Liver (tissue), 9 donors: Measurements from ENCODE around the gene TMEM115. TPM values are rescaled to one million over a fixed set of nuclear protein-coding genes. Genes with fewer than 3 reads are reported as not detected.

Experiments
- DNase-seq: peaks from one replicate; pipeline ENCODE4 v3.0.0-alpha.2; 2017; ENCODE audit warnings: low spot score
- H3K27ac ChIP-seq, 2 donors: one replicate each; pipeline ENCODE4 v1.7.0; 2013; ENCODE audit warnings: inconsistent platforms in 2 of 2, low read length in 2 of 2, control low read depth in 1 of 2, low read depth in 1 of 2, mild to moderate bottlenecking in 1 of 2
- H3K27me3 ChIP-seq, 4 donors: one replicate each; pipeline versions ENCODE4 v1.6.1 to v1.7.0; 2013; ENCODE audit warnings: low read length in 3 of 4, inconsistent platforms in 1 of 4, mild to moderate bottlenecking in 1 of 4, moderate library complexity in 1 of 4; ENCODE audit not compliant: control insufficient read depth in 4 of 4, insufficient read depth in 4 of 4
- H3K36me3 ChIP-seq, 4 donors: one replicate each; pipeline versions ENCODE4 v1.6.1 to v1.7.0; 2013; ENCODE audit warnings: low read length in 3 of 4, mild to moderate bottlenecking in 3 of 4, low read depth in 1 of 4, moderate library complexity in 1 of 4; ENCODE audit not compliant: control insufficient read depth in 4 of 4, insufficient read depth in 3 of 4
- H3K4me1 ChIP-seq, 4 donors: one replicate each; pipeline versions ENCODE4 v1.6.1 to v1.7.0; 2013; ENCODE audit warnings: low read length in 3 of 4, mild to moderate bottlenecking in 3 of 4, moderate library complexity in 1 of 4; ENCODE audit not compliant: control insufficient read depth in 4 of 4, insufficient read depth in 4 of 4
- H3K4me3 ChIP-seq, 3 donors: one replicate each; pipeline versions ENCODE4 v1.6.1 to v1.7.0; 2013; ENCODE audit warnings: low read length in 3 of 3, control low read depth in 1 of 3, low read depth in 1 of 3, mild to moderate bottlenecking in 1 of 3
- H3K9ac ChIP-seq, 2 donors: one replicate each; pipeline ENCODE4 v1.7.0; 2013; ENCODE audit warnings: low read length in 2 of 2, mild to moderate bottlenecking in 2 of 2, moderate library complexity in 2 of 2, control low read depth in 1 of 2, low read depth in 1 of 2
- H3K9me3 ChIP-seq, 4 donors: one replicate each; pipeline versions ENCODE4 v1.6.1 to v1.7.0; 2013; ENCODE audit warnings: low read length in 3 of 4; ENCODE audit not compliant: control insufficient read depth in 4 of 4
- ATF3 ChIP-seq: IDR thresholded peaks from 2 replicates; pipeline ENCODE4 v1.6.1; 2016; ENCODE audit warnings: antibody characterized with exemption
- CTCF ChIP-seq: fragments of 150-350 bp; IDR thresholded peaks from 2 replicates; pipeline ENCODE4 v1.5.1; 2017; ENCODE audit warnings: improper control_type of control experiment, low read depth, low read length; ENCODE audit not compliant: missing input control
- EGR1 ChIP-seq, 2 donors: IDR thresholded peaks; 2 replicates each; pipeline ENCODE4 v1.6.1; 2016 to 2018; ENCODE audit warnings: antibody characterized with exemption in 2 of 2, low read depth in 2 of 2
- FOXA1 ChIP-seq: IDR thresholded peaks from 2 replicates; pipeline ENCODE4 v1.6.1; 2016; ENCODE audit warnings: antibody characterized with exemption
- FOXA2 ChIP-seq: IDR thresholded peaks from 2 replicates; pipeline ENCODE4 v1.6.1; 2016; ENCODE audit warnings: antibody characterized with exemption
- HNF4A ChIP-seq, 2 donors: conservative IDR thresholded peaks; 2 replicates each; pipeline ENCODE4 v1.6.1; 2016; ENCODE audit warnings: antibody characterized with exemption in 2 of 2, mild to moderate bottlenecking in 2 of 2
- HNF4G ChIP-seq: IDR thresholded peaks from 2 replicates; pipeline ENCODE4 v1.6.1; 2016; ENCODE audit warnings: antibody characterized with exemption
- JUND ChIP-seq, 2 donors: IDR thresholded peaks; 2 replicates each; pipeline ENCODE4 v1.6.1; 2016; ENCODE audit warnings: antibody characterized with exemption in 2 of 2
- MAX ChIP-seq: IDR thresholded peaks from 2 replicates; pipeline ENCODE4 v1.6.1; 2016; ENCODE audit warnings: antibody characterized with exemption
- NR2F2 ChIP-seq: IDR thresholded peaks from 2 replicates; pipeline ENCODE4 v1.6.1; 2016; ENCODE audit warnings: antibody characterized with exemption
- RXRA ChIP-seq, 2 donors: IDR thresholded peaks; 2 replicates each; pipeline ENCODE4 v1.6.1; 2017 to 2018; ENCODE audit warnings: antibody characterized with exemption in 2 of 2, mild to moderate bottlenecking in 1 of 2
- TAF1 ChIP-seq: conservative IDR thresholded peaks from 2 replicates; pipeline ENCODE4 v1.6.1; 2016; ENCODE audit warnings: antibody characterized with exemption, mild to moderate bottlenecking
- YY1 ChIP-seq: IDR thresholded peaks from 2 replicates; pipeline ENCODE4 v1.6.1; 2016; ENCODE audit warnings: antibody characterized with exemption, mild to moderate bottlenecking
- ZBTB33 ChIP-seq: IDR thresholded peaks from 2 replicates; pipeline ENCODE4 v1.6.1; 2016; ENCODE audit warnings: antibody characterized with exemption
- WGBS: extraction: QIAGEN DNeasy Blood & Tissue Kit; methylation state at CpG from one replicate; pipeline ENCODE4 v1.1.7; 2013; 5-methylcytosine and 5-hydroxymethylcytosine counted together
- polyA plus RNA-seq, 2 donors: library from polyadenylated mRNA; stranded (reverse) in 1 of 2; unstranded in 1 of 2; fragments of 200-250 nt in 1 of 2; fragments of >200 nt in 1 of 2; fragmentation: Nextera tagmentation in 1 of 2; extraction: Ambion mirVana in 1 of 2; gene quantifications; one replicate each; pipeline versions ENCODE4 v1.2.1 to v1.2.3, GENCODE V29; 2013 to 2015
- total RNA-seq, 2 donors: library from RNA; depleted of rRNA; stranded (reverse); fragments of >200 nt; gene quantifications; one replicate each; pipeline ENCODE4 v1.2.3, GENCODE V29; 2014
- donor health status: healthy.
- donor health status: healthy.
- donor health status: healthy.
- donor health status: healthy.
- donor health status: healthy.

Gene TMEM115
- total and polyA plus RNA-seq, 4 donors, result 18.6 to 23.0 (median 19.8) TPM

GRCh38 chr3:50317300-50317699, 42.0 kb downstream of the TMEM115 start:
- H3K27me3 ChIP-seq, result no peaks in the 10 kb centered on the region
- WGBS, result 59% methylated on average over 6 of the region's 6 CpGs
- peaks cover 15 to 36% (median 32%) of the 10 kb centered on the region in 4 donors for H3K4me1 ChIP-seq
- H3K4me3 ChIP-seq, result no peak overlapping the region
- DNase-seq, result no peak
- H3K9ac ChIP-seq, result no peak overlapping the region
- no peak for TF ChIP-seq YY1
- TF ChIP-seq ATF3, result no peak
- no peak for TF ChIP-seq ZBTB33
- no peaks in the 10 kb centered on the region for H3K9me3 ChIP-seq
- H3K27ac ChIP-seq, result no peak overlapping the region
- H3K36me3 ChIP-seq, result peaks cover 0 to 10% (median 2%) of the 10 kb centered on the region in 4 donors

- H3K27ac ChIP-seq, result no peak overlapping the region
- no peak for DNase-seq
- 76% methylated on average over 9 of the region's 9 CpGs for WGBS
- TF ChIP-seq ZBTB33 (no peak), HNF4G (no peak), CTCF (no peak), RXRA (IDR thresholded peaks at IDR 0.05) (no peak), MAX (no peak), HNF4A (conservative IDR thresholded peaks at IDR 0.05) (no peak), FOXA2 (no peak), EGR1 (IDR thresholded peaks at IDR 0.05; ENCODE audit: low read depth in 2 of 2) (no peak)
- H3K4me3 ChIP-seq, result no peak overlapping the region
- peaks cover 0 to 10% (median 2%) of the 10 kb centered on the region in 4 donors for H3K36me3 ChIP-seq
- H3K4me1 ChIP-seq, result peaks cover 12 to 31% (median 27%) of the 10 kb centered on the region in 4 donors
- H3K27me3 ChIP-seq, result no peaks in the 10 kb centered on the region
- H3K9ac ChIP-seq, result no peak overlapping the region
- no peaks in the 10 kb centered on the region for H3K9me3 ChIP-seq
These were observed 42.6 kb downstream of the TMEM115 start for GRCh38 chr3:50316657-50317242.

GRCh38 chr3:50314816-50315215, 44.5 kb downstream of the TMEM115 start:
- DNase-seq, result no peak
- H3K27ac ChIP-seq, result no peak overlapping the region
- peaks cover 0 to 10% (median 2%) of the 10 kb centered on the region in 4 donors for H3K36me3 ChIP-seq
- H3K9me3 ChIP-seq, result no peaks in the 10 kb centered on the region
- no peak overlapping the region for H3K9ac ChIP-seq
- no peak overlapping the region for H3K4me3 ChIP-seq
- peaks cover 9 to 24% (median 20%) of the 10 kb centered on the region in 4 donors for H3K4me1 ChIP-seq
- H3K27me3 ChIP-seq, result no peaks in the 10 kb centered on the region
- 98% methylated on average over 4 of the region's 4 CpGs for WGBS
- TF ChIP-seq YY1 (no peak), HNF4G (no peak), ATF3 (no peak), FOXA1 (no peak), CTCF (no peak), FOXA2 (no peak), RXRA (IDR thresholded peaks at IDR 0.05) (no peak), JUND (IDR thresholded peaks at IDR 0.05) (no peak), ZBTB33 (no peak), TAF1 (no peak), HNF4A (conservative IDR thresholded peaks at IDR 0.05) (no peak), NR2F2 (no peak), MAX (no peak)
